ENCODE data around the gene NAA35. TPM values are rescaled to one million over a fixed set of nuclear protein-coding genes. Genes with fewer than 3 reads are reported as not detected.

NAA35 gene
- total RNA-seq, 1 experiment from 2014 or later = 34.7 TPM

DNA sequence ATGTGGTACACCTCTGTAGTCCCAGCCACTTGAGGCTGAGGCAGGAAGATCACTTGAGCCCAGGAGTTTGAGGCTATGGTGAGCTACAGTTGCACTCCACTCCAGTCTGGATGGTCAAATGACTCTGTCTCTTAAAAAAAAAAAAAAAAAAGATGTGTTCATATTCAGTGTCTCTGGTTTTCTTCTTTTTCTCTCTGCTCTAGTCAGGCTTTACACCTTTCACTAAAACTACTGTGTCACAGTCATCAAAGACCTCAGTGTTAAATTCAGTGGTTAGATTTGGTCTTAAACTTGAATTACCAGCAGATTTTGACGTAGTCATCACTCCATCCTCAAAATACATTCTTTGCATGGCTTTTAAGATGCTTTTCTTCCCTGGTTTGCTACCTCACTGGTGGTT is 28.8 kb downstream of the NAA35 start (continued):
- TF ChIP-seq, protein P1, sequence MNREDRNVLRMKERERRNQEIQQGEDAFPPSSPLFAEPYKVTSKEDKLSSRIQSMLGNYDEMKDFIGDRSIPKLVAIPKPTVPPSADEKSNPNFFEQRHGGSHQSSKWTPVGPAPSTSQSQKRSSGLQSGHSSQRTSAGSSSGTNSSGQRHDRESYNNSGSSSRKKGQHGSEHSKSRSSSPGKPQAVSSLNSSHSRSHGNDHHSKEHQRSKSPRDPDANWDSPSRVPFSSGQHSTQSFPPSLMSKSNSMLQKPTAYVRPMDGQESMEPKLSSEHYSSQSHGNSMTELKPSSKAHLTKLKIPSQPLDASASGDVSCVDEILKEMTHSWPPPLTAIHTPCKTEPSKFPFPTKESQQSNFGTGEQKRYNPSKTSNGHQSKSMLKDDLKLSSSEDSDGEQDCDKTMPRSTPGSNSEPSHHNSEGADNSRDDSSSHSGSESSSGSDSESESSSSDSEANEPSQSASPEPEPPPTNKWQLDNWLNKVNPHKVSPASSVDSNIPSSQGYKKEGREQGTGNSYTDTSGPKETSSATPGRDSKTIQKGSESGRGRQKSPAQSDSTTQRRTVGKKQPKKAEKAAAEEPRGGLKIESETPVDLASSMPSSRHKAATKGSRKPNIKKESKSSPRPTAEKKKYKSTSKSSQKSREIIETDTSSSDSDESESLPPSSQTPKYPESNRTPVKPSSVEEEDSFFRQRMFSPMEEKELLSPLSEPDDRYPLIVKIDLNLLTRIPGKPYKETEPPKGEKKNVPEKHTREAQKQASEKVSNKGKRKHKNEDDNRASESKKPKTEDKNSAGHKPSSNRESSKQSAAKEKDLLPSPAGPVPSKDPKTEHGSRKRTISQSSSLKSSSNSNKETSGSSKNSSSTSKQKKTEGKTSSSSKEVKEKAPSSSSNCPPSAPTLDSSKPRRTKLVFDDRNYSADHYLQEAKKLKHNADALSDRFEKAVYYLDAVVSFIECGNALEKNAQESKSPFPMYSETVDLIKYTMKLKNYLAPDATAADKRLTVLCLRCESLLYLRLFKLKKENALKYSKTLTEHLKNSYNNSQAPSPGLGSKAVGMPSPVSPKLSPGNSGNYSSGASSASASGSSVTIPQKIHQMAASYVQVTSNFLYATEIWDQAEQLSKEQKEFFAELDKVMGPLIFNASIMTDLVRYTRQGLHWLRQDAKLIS (CRISPR knock-in tag; IDR thresholded peaks at IDR 0.05; ENCODE audit: borderline replicate concordance) = no peak
- TF ChIP-seq TP53 (CRISPR knock-in tag; IDR thresholded peaks at IDR 0.05) = no peak
- no peak for TF ChIP-seq NR3C1 (CRISPR knock-in tag; conservative IDR thresholded peaks at IDR 0.05; ENCODE audit: low read depth)
- TF ChIP-seq FOXP1 (CRISPR knock-in tag; IDR thresholded peaks at IDR 0.05; ENCODE audit: borderline replicate concordance) = no peak
- no peak for TF ChIP-seq ZNF121 (CRISPR knock-in tag; IDR thresholded peaks at IDR 0.05)

DNA sequence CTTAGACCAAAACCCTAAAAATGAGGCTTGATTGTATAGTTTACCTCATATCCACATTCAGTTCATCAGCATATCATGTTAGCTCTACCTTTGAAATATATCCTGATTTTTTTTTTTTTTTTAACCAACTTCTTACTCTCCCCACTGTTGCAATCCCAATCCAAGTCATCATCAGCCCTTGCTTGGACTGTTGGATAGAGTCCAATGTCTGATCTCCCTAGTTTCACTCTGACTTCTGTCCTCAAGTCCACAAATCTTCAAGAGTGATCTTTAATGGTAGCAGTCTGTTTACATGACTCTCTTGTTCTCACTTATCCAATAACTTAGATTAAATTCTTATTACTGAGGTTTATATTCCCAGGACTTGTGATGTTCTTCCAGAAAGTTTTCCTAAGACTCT is 30.8 kb downstream of the NAA35 start:
- Mint-ChIP-seq H3K27me3 (ENCODE audit: low read depth) (no peaks in the 10 kb centered on the region), H3K4me3 (no peak overlapping the region), H3K4me1 (no peaks in the 10 kb centered on the region), H3K27ac (no peak overlapping the region), H3K9me3 (no peaks in the 10 kb centered on the region), H3K36me3 (peaks cover 41% of the 10 kb centered on the region)
- ChIA-PET POLR2A (no interaction called here), CTCF (interaction anchor here (0.6 kb wide), 1 partner anchor 15 kb away, joined by 3 read pairs; no protein-coding TSS in a partner anchor)
- DNase-seq (ENCODE audit: low spot score) (no peak), ATAC-seq (no peak)
- TF ChIP-seq, protein P2, sequence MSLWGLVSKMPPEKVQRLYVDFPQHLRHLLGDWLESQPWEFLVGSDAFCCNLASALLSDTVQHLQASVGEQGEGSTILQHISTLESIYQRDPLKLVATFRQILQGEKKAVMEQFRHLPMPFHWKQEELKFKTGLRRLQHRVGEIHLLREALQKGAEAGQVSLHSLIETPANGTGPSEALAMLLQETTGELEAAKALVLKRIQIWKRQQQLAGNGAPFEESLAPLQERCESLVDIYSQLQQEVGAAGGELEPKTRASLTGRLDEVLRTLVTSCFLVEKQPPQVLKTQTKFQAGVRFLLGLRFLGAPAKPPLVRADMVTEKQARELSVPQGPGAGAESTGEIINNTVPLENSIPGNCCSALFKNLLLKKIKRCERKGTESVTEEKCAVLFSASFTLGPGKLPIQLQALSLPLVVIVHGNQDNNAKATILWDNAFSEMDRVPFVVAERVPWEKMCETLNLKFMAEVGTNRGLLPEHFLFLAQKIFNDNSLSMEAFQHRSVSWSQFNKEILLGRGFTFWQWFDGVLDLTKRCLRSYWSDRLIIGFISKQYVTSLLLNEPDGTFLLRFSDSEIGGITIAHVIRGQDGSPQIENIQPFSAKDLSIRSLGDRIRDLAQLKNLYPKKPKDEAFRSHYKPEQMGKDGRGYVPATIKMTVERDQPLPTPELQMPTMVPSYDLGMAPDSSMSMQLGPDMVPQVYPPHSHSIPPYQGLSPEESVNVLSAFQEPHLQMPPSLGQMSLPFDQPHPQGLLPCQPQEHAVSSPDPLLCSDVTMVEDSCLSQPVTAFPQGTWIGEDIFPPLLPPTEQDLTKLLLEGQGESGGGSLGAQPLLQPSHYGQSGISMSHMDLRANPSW (CRISPR knock-in tag; conservative IDR thresholded peaks at IDR 0.05; ENCODE audit: low read depth) = no peak
- TF ChIP-seq, protein P3, sequence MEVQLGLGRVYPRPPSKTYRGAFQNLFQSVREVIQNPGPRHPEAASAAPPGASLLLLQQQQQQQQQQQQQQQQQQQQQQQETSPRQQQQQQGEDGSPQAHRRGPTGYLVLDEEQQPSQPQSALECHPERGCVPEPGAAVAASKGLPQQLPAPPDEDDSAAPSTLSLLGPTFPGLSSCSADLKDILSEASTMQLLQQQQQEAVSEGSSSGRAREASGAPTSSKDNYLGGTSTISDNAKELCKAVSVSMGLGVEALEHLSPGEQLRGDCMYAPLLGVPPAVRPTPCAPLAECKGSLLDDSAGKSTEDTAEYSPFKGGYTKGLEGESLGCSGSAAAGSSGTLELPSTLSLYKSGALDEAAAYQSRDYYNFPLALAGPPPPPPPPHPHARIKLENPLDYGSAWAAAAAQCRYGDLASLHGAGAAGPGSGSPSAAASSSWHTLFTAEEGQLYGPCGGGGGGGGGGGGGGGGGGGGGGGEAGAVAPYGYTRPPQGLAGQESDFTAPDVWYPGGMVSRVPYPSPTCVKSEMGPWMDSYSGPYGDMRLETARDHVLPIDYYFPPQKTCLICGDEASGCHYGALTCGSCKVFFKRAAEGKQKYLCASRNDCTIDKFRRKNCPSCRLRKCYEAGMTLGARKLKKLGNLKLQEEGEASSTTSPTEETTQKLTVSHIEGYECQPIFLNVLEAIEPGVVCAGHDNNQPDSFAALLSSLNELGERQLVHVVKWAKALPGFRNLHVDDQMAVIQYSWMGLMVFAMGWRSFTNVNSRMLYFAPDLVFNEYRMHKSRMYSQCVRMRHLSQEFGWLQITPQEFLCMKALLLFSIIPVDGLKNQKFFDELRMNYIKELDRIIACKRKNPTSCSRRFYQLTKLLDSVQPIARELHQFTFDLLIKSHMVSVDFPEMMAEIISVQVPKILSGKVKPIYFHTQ (CRISPR knock-in tag; IDR thresholded peaks at IDR 0.05) = no peak
- TF ChIP-seq, protein P4, sequence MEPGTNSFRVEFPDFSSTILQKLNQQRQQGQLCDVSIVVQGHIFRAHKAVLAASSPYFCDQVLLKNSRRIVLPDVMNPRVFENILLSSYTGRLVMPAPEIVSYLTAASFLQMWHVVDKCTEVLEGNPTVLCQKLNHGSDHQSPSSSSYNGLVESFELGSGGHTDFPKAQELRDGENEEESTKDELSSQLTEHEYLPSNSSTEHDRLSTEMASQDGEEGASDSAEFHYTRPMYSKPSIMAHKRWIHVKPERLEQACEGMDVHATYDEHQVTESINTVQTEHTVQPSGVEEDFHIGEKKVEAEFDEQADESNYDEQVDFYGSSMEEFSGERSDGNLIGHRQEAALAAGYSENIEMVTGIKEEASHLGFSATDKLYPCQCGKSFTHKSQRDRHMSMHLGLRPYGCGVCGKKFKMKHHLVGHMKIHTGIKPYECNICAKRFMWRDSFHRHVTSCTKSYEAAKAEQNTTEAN (CRISPR knock-in tag; IDR thresholded peaks at IDR 0.05) = no peak
- TF ChIP-seq RORB (CRISPR knock-in tag; IDR thresholded peaks at IDR 0.05) (no peak), MXD4 (CRISPR knock-in tag; IDR thresholded peaks at IDR 0.05; ENCODE audit: borderline replicate concordance) (no peak), NFYB (CRISPR knock-in tag; conservative IDR thresholded peaks at IDR 0.05; ENCODE audit: low read depth) (no peak), NR1H2 (CRISPR knock-in tag; IDR thresholded peaks at IDR 0.05) (no peak), MYBL2 (CRISPR knock-in tag; IDR thresholded peaks at IDR 0.05) (no peak), ZNF138 (CRISPR knock-in tag; conservative IDR thresholded peaks at IDR 0.05) (no peak)
- TF ChIP-seq, protein P5, sequence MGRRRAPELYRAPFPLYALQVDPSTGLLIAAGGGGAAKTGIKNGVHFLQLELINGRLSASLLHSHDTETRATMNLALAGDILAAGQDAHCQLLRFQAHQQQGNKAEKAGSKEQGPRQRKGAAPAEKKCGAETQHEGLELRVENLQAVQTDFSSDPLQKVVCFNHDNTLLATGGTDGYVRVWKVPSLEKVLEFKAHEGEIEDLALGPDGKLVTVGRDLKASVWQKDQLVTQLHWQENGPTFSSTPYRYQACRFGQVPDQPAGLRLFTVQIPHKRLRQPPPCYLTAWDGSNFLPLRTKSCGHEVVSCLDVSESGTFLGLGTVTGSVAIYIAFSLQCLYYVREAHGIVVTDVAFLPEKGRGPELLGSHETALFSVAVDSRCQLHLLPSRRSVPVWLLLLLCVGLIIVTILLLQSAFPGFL (CRISPR knock-in tag; IDR thresholded peaks at IDR 0.05; ENCODE audit: borderline replicate concordance) = no peak
- TF ChIP-seq, protein P6, sequence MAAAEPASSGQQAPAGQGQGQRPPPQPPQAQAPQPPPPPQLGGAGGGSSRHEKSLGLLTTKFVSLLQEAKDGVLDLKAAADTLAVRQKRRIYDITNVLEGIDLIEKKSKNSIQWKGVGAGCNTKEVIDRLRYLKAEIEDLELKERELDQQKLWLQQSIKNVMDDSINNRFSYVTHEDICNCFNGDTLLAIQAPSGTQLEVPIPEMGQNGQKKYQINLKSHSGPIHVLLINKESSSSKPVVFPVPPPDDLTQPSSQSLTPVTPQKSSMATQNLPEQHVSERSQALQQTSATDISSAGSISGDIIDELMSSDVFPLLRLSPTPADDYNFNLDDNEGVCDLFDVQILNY (CRISPR knock-in tag; IDR thresholded peaks at IDR 0.05) = no peak
- TF ChIP-seq, protein P7, sequence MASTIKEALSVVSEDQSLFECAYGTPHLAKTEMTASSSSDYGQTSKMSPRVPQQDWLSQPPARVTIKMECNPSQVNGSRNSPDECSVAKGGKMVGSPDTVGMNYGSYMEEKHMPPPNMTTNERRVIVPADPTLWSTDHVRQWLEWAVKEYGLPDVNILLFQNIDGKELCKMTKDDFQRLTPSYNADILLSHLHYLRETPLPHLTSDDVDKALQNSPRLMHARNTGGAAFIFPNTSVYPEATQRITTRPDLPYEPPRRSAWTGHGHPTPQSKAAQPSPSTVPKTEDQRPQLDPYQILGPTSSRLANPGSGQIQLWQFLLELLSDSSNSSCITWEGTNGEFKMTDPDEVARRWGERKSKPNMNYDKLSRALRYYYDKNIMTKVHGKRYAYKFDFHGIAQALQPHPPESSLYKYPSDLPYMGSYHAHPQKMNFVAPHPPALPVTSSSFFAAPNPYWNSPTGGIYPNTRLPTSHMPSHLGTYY (CRISPR knock-in tag; IDR thresholded peaks at IDR 0.05) = no peak
- TF ChIP-seq, protein P8, sequence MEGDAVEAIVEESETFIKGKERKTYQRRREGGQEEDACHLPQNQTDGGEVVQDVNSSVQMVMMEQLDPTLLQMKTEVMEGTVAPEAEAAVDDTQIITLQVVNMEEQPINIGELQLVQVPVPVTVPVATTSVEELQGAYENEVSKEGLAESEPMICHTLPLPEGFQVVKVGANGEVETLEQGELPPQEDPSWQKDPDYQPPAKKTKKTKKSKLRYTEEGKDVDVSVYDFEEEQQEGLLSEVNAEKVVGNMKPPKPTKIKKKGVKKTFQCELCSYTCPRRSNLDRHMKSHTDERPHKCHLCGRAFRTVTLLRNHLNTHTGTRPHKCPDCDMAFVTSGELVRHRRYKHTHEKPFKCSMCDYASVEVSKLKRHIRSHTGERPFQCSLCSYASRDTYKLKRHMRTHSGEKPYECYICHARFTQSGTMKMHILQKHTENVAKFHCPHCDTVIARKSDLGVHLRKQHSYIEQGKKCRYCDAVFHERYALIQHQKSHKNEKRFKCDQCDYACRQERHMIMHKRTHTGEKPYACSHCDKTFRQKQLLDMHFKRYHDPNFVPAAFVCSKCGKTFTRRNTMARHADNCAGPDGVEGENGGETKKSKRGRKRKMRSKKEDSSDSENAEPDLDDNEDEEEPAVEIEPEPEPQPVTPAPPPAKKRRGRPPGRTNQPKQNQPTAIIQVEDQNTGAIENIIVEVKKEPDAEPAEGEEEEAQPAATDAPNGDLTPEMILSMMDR (IDR thresholded peaks at IDR 0.05) = no peak
- TF ChIP-seq, protein P9, sequence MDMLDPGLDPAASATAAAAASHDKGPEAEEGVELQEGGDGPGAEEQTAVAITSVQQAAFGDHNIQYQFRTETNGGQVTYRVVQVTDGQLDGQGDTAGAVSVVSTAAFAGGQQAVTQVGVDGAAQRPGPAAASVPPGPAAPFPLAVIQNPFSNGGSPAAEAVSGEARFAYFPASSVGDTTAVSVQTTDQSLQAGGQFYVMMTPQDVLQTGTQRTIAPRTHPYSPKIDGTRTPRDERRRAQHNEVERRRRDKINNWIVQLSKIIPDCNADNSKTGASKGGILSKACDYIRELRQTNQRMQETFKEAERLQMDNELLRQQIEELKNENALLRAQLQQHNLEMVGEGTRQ (CRISPR knock-in tag; IDR thresholded peaks at IDR 0.05) = no peak

All from WTC11 (cell line).